Sigmoid colon (tissue), 4 donors: ENCODE results near the gene AK5.

Experiments
- POLR2A ChIP-seq, 2 donors: fragments of 450-650 bp; IDR thresholded peaks; one replicate each; pipeline ENCODE4 v1.6.1; 2016; ENCODE audit warnings: antibody characterized with exemption in 2 of 2, mild to moderate bottlenecking in 2 of 2, moderate library complexity in 2 of 2
- POLR2AphosphoS5 ChIP-seq, 4 donors: sonication (generic); formaldehyde crosslinking; IDR thresholded peaks; one replicate each; pipeline ENCODE4 v1.6.1; 2017; ENCODE audit warnings: antibody characterized with exemption in 4 of 4
- TF ChIP-seq, protein P1 (sequence below), 4 experiments: fragments of 450-650 bp in 3 of 4; fragments of 200-600 bp in 1 of 4; IDR thresholded peaks; one replicate each; pipeline ENCODE4 v1.5.1; 2016 to 2019; ENCODE audit warnings: antibody characterized with exemption in 4 of 4, mild to moderate bottlenecking in 3 of 4, moderate library complexity in 2 of 4

DNA sequence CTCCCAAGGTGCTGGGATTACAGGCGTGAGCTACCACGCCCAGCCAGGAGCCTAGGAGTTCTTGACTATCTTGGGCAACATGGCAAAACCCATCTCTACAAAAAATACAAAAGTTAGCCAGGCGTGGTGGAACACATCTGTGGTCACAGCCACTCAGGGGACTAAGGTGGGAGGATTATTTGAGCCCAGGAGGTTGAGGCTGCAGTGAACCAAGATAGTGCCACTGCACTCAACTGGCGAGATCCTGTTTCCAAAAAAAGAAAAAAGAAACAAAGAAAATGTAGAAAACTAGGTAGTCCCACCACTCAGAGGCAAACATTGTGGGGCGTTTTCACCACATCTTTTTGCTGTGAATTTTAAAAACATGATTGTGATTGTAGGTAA lies 259.3 kb downstream of the AK5 start:
- TF ChIP-seq, protein P1, sequence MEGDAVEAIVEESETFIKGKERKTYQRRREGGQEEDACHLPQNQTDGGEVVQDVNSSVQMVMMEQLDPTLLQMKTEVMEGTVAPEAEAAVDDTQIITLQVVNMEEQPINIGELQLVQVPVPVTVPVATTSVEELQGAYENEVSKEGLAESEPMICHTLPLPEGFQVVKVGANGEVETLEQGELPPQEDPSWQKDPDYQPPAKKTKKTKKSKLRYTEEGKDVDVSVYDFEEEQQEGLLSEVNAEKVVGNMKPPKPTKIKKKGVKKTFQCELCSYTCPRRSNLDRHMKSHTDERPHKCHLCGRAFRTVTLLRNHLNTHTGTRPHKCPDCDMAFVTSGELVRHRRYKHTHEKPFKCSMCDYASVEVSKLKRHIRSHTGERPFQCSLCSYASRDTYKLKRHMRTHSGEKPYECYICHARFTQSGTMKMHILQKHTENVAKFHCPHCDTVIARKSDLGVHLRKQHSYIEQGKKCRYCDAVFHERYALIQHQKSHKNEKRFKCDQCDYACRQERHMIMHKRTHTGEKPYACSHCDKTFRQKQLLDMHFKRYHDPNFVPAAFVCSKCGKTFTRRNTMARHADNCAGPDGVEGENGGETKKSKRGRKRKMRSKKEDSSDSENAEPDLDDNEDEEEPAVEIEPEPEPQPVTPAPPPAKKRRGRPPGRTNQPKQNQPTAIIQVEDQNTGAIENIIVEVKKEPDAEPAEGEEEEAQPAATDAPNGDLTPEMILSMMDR (IDR thresholded peaks at IDR 0.05): no peak
- TF ChIP-seq POLR2A (IDR thresholded peaks at IDR 0.05) (no peak), POLR2AphosphoS5 (IDR thresholded peaks at IDR 0.05) (no peak)
